ENCODE measurements around the gene SREK1. TPM values are rescaled to one million over a fixed set of nuclear protein-coding genes. Genes with fewer than 3 reads are reported as not detected.

Gene SREK1, protein sequence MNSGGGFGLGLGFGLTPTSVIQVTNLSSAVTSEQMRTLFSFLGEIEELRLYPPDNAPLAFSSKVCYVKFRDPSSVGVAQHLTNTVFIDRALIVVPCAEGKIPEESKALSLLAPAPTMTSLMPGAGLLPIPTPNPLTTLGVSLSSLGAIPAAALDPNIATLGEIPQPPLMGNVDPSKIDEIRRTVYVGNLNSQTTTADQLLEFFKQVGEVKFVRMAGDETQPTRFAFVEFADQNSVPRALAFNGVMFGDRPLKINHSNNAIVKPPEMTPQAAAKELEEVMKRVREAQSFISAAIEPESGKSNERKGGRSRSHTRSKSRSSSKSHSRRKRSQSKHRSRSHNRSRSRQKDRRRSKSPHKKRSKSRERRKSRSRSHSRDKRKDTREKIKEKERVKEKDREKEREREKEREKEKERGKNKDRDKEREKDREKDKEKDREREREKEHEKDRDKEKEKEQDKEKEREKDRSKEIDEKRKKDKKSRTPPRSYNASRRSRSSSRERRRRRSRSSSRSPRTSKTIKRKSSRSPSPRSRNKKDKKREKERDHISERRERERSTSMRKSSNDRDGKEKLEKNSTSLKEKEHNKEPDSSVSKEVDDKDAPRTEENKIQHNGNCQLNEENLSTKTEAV
- total RNA-seq (2011; cell fraction: chromatin; rRNA removed; ENCODE audit: low replicate concordance): 177 and 602 TPM in 2 replicates
- 97.2 and 131 TPM in 2 replicates for total RNA-seq (2011; cell fraction: nucleolus; rRNA removed)
- 216 and 303 TPM in 2 replicates for total RNA-seq (2011; cell fraction: nucleoplasm; rRNA removed)
- 128 and 129 TPM in 2 replicates for total RNA-seq (2014; rRNA removed)
- total RNA-seq (2014; rRNA removed; fragmentation: Illumina TruSeq; extraction: Trizol): 99.3 and 108 TPM in 2 replicates
- total RNA-seq (2015; rRNA removed; fragmentation: Illumina TruSeq; extraction: Trizol): 96.1 and 103 TPM in 2 replicates
- 66.6 and 67.0 TPM in 2 replicates for total RNA-seq (2021)
- 84.9 and 88.0 TPM in 2 replicates for polyA plus RNA-seq (2011; rRNA removed)
- polyA plus RNA-seq (2011; cell fraction: cytosol; rRNA removed): 23.1 and 26.0 TPM in 2 replicates
- 342 and 521 TPM in 2 replicates for polyA plus RNA-seq (2011; cell fraction: nucleus; rRNA removed)
- 42.0 and 50.5 TPM in 2 replicates for polyA plus RNA-seq (2012)
- 65.8 and 81.9 TPM in 2 replicates for polyA plus RNA-seq (2014; fragmentation: Illumina TruSeq; extraction: Trizol)
- 10 to 100 TPM; 40.8 to 47.0 TPM for polyA plus RNA-seq (2014; fragmentation: Nextera tagmentation; extraction: Ambion mirVana)
- polyA plus RNA-seq (2014; rRNA removed): 58.8 and 63.4 TPM in 2 replicates
- 127 and 147 TPM in 2 replicates for polyA minus RNA-seq (2011; rRNA and poly(A)+ RNA removed)
- polyA minus RNA-seq (2011; cell fraction: cytosol; rRNA and poly(A)+ RNA removed): 25.1 and 32.1 TPM in 2 replicates
- polyA minus RNA-seq (2011; cell fraction: nucleus; rRNA and poly(A)+ RNA removed): 431 and 526 TPM in 2 replicates
- Bru-seq, nascent RNA: percentile 97 among the genes with signal in this experiment
- BruChase-seq, experiment 1, labeled RNA remaining after a 2-hour chase: percentile 98 among the genes with signal in this experiment
- BruChase-seq, experiment 2, labeled RNA remaining after a 6-hour chase: percentile 98 among the genes with signal in this experiment
- long read RNA-seq, experiment 1, full-length matches to known transcripts: 35 of 156 reads
- long read RNA-seq, experiment 1, partial matches to known transcripts: 99 of 156 reads
- long read RNA-seq, experiment 1, other reads (novel, unspliced or antisense): 22 of 156 reads
- long read RNA-seq, experiment 2, partial matches to known transcripts: 3 of 31 reads
- long read RNA-seq, experiment 2, other reads (novel, unspliced or antisense): 24 of 31 reads
- long read RNA-seq, experiment 3, partial matches to known transcripts: 49 of 58 reads
- long read RNA-seq, experiment 3, other reads (novel, unspliced or antisense): 7 of 58 reads

GRCh38 chr5:66144074-66144833, at the start of gene SREK1:
SREK1 (plus strand) TSS chr5:66144300; CDS start chr5:66144377, 77 bp downstream.
- peak; percentile 82 for FAIRE-seq
- intact Hi-C loops (cut with micrococcal nuclease): loop anchor here (2.0 to 10.0 kb wide), 3 partner anchors 179 to 421 kb away; partner anchors contain the start of genes ERBIN, NLN and SGTB
- in situ Hi-C loops (cut with MboI): no loop called here
- peak; percentile 86 for TF ChIP-seq LCOR (CRISPR knock-in tag; IDR thresholded peaks at IDR 0.05)
- TF ChIP-seq UBTF (IDR thresholded peaks at IDR 0.05; ENCODE audit: borderline replicate concordance in 1 of 2, low read depth in 2 of 2, low read length in 2 of 2): peak in 1 of 2 experiments; percentile 95; a peak in 3 of 4 replicates
- TF ChIP-seq GTF3C2 (IDR thresholded peaks at IDR 0.05; ENCODE audit: borderline replicate concordance, extremely low read depth, insufficient read length): no peak
- TF ChIP-seq FOXK2 (conservative IDR thresholded peaks at IDR 0.05 in 1 of 2, IDR thresholded peaks at IDR 0.05 in 1 of 2; ENCODE audit: low read depth in 2 of 2): peak; percentile 11 to 89; a peak in 3 of 4 replicates

More at GRCh38 chr5:66144074-66144833, at the start of gene SREK1:
- H3K4me1 ChIP-seq (replicated peaks in 1 of 2; ENCODE audit: control insufficient read depth in 2 of 2, insufficient read depth in 2 of 2, low read length in 2 of 2): peaks cover 0 to 17% of the 10 kb centered on the region in 2 experiments; a peak in 3 of 5 replicates
- ChIA-PET POLR2A (interaction anchor here (0.6 to 2.1 kb wide), 13 partner anchors 9 to 930 kb away, joined by 3 to 17 read pairs (median 4); no protein-coding TSS in a partner anchor), CTCF (ENCODE audit: low intra/inter-chr PET ratio) (no interaction called here)
- ATAC-seq (peak; percentile 92), DNase-seq (ENCODE audit: extremely low read depth in 1 of 4, low spot score in 3 of 4) (peak; percentile 93 to 97 (median 94))
- no peaks in the 10 kb centered on the region for H3K27me3 ChIP-seq (ENCODE audit: control insufficient read depth in 2 of 2, insufficient read depth in 2 of 2, low read length in 2 of 2)
- H2AFZ ChIP-seq (ENCODE audit: low read depth, low read length): peak within 1 kb of the TSS; percentile 97
- no peaks in the 10 kb centered on the region for H3K9me3 ChIP-seq (replicated peaks; ENCODE audit: control insufficient read depth, insufficient read depth, low read depth, low read length)
- peak within 1 kb of the TSS; percentile 86 to 97 for H3K9ac ChIP-seq (ENCODE audit: insufficient read depth in 1 of 2, low read depth in 2 of 2, low read length in 2 of 2)
- peaks cover 28% of the 10 kb centered on the region for H3K36me3 ChIP-seq (ENCODE audit: control insufficient read depth, insufficient read depth, low read length)
- H3K4me3 ChIP-seq: peak within 1 kb of the TSS; percentile 70
- H3K4me2 ChIP-seq (ENCODE audit: insufficient read depth, low read length): peak within 1 kb of the TSS; percentile 82
- no peaks in the 10 kb centered on the region for H3K9me1 ChIP-seq (ENCODE audit: control insufficient read depth, insufficient read depth, low read length)
- H3K79me2 ChIP-seq (ENCODE audit: control insufficient read depth, insufficient read depth, low read length): peaks cover 51% of the 10 kb centered on the region
- peak within 1 kb of the TSS; percentile 96 for H3K27ac ChIP-seq (ENCODE audit: extremely low read depth, low read depth, low read length)
- WGBS (ENCODE audit: insufficient coverage, low coverage, missing lambda C conversion rate): under 1% methylated on average over 75 of the region's 86 CpGs
- TSS peak; percentile 52 for BruUV-seq (replicated peaks)
- H4K20me1 ChIP-seq (replicated peaks; ENCODE audit: control insufficient read depth, insufficient read depth, low read length): no peaks in the 10 kb centered on the region; the same call in 1 of the 2 replicates
